GM12878 (cell line): ENCODE data around the gene RELT. TPM values are rescaled to one million over a fixed set of nuclear protein-coding genes. Genes with fewer than 3 reads are reported as not detected.

Experiments used
- ATAC-seq: fragments of 200-7000 bp; cut with Tn5 transposase; 3 replicates; pipeline ENCODE4 v1.9.1; 2020; ENCODE audit warnings: mild to moderate bottlenecking, moderate library complexity
- BruUV-seq: library from RNA; stranded (reverse); fragments of 400-500 nt; replicated peaks from 2 replicates; lab custom pipeline; 2021; lab: Mats Ljungman, UMichigan
- CTCF ChIA-PET: fragments of 300-600 bp; sonication (Branson Sonifier 250); formaldehyde crosslinking; extraction: SDS; loops from one replicate; lab custom pipeline; 2021; ENCODE audit warnings: inconsistent platforms; lab: Yijun Ruan, JAX
- POLR2A ChIA-PET: fragments of 350-600 bp; formaldehyde crosslinking; extraction: SDS; loops from one replicate; lab custom pipeline; 2021; ENCODE audit warnings: inconsistent platforms; lab: Charles Lee
- RAD21 ChIA-PET: fragments of 300-600 bp; sonication (Branson Sonifier 250); formaldehyde crosslinking; loops from one replicate; lab custom pipeline; 2023; ENCODE audit warnings: antibody characterized with exemption; ENCODE audit not compliant: unreplicated experiment; lab: Charles Lee
- SMC1A ChIA-PET: fragments of 300-600 bp; sonication (Branson Sonifier 250); formaldehyde crosslinking; loops from one replicate; lab custom pipeline; 2023; ENCODE audit not compliant: unreplicated experiment, uncharacterized antibody; lab: Charles Lee
- DNase-seq: peaks from one replicate; pipeline ENCODE4 v3.0.0-alpha.2; 2011; ENCODE audit warnings: low read depth, low spot score
- FAIRE-seq: peaks from 3 replicates; lab custom pipeline; 2011; peaks lifted over from hg19 to GRCh38; lab: Jason Lieb, UNC
- H2AFZ ChIP-seq: 2 replicates; pipeline ENCODE4 v1.6.0; 2011; ENCODE audit warnings: low read depth, low read length, control low read depth; ENCODE audit not compliant: control insufficient read depth
- H3K27ac ChIP-seq: 2 replicates; pipeline ENCODE4 v1.5.1; 2011; ENCODE audit warnings: control low read depth; ENCODE audit not compliant: control insufficient read depth, insufficient read depth
- H3K27me3 ChIP-seq, 2 experiments: replicated peaks in 1 of 2; 2 replicates each; pipeline versions ENCODE4 v1.6.0 to v1.6.1; 2011; ENCODE audit warnings: low read length in 1 of 2; ENCODE audit not compliant: control insufficient read depth in 2 of 2, insufficient read depth in 2 of 2
- H3K36me3 ChIP-seq, 2 experiments: 2 replicates each; pipeline ENCODE4 v1.5.1; 2011; ENCODE audit warnings: low read length in 1 of 2; ENCODE audit not compliant: control insufficient read depth in 2 of 2, insufficient read depth in 2 of 2
- H3K4me1 ChIP-seq: 2 replicates; pipeline ENCODE4 v1.6.1; 2011; ENCODE audit warnings: mild to moderate bottlenecking, low read length, moderate library complexity, mixed read lengths; ENCODE audit not compliant: control insufficient read depth, insufficient read depth
- H3K4me2 ChIP-seq: 2 replicates; pipeline ENCODE4 v1.6.0; 2011; ENCODE audit warnings: control low read depth; ENCODE audit not compliant: control insufficient read depth, insufficient read depth
- H3K4me3 ChIP-seq: fragments of 200-600 bp; sonication (generic); 2 replicates; pipeline ENCODE4 v1.5.1; 2016
- H3K79me2 ChIP-seq: 2 replicates; pipeline ENCODE4 v1.6.0; 2011; ENCODE audit warnings: low read length; ENCODE audit not compliant: control insufficient read depth, insufficient read depth
- H3K9ac ChIP-seq: 2 replicates; pipeline ENCODE4 v1.8.0; 2011; ENCODE audit warnings: low read length, control low read depth, mixed read lengths; ENCODE audit not compliant: control insufficient read depth, insufficient read depth
- H3K9me3 ChIP-seq: replicated peaks from 3 replicates; pipeline ENCODE4 v1.5.1; 2011; ENCODE audit warnings: mild to moderate bottlenecking, low read length; ENCODE audit not compliant: control insufficient read depth, insufficient read depth
- H4K20me1 ChIP-seq: 2 replicates; pipeline ENCODE4 v1.6.0; 2011; ENCODE audit not compliant: control insufficient read depth, insufficient read depth
- ATF3 ChIP-seq: IDR thresholded peaks from 2 replicates; pipeline ENCODE4 v1.6.1; 2011; ENCODE audit warnings: low read depth, mild to moderate bottlenecking, low read length, moderate library complexity, borderline replicate concordance; ENCODE audit errors: extremely low read depth
- CTCF ChIP-seq, 3 experiments: IDR thresholded peaks in 2 of 3; conservative IDR thresholded peaks in 1 of 3; 2 replicates each; pipeline ENCODE4 v1.5.1; 2011; ENCODE audit warnings: low read depth in 3 of 3, low read length in 3 of 3, mild to moderate bottlenecking in 3 of 3, control low read depth in 2 of 3, moderate library complexity in 2 of 3, inconsistent platforms in 1 of 3, mixed read lengths in 1 of 3; ENCODE audit not compliant: control insufficient read depth in 2 of 3, insufficient read depth in 1 of 3; ENCODE audit errors: extremely low read depth in 1 of 3
- EED ChIP-seq: sonication (generic); IDR thresholded peaks from 2 replicates; pipeline ENCODE4 v1.6.1; 2016; ENCODE audit warnings: antibody characterized with exemption, low read depth
- EZH2 ChIP-seq: IDR thresholded peaks from 2 replicates; pipeline ENCODE4 v1.6.1; 2012; ENCODE audit warnings: low read depth, mild to moderate bottlenecking, control low read depth, inconsistent platforms, low read length, borderline replicate concordance; ENCODE audit not compliant: control insufficient read depth
- HSF1 ChIP-seq: fragments of 150-350 bp; IDR thresholded peaks from 2 replicates; pipeline ENCODE4 v1.6.1; 2014; ENCODE audit warnings: mild to moderate bottlenecking, low read depth, low read length
- IKZF1 ChIP-seq: fragments of 450-650 bp; conservative IDR thresholded peaks from 2 replicates; pipeline ENCODE4 v1.6.1; 2017; ENCODE audit warnings: antibody characterized with exemption, mild to moderate bottlenecking
- KDM1A ChIP-seq: fragments of 200-600 bp; sonication (generic); IDR thresholded peaks from 2 replicates; pipeline ENCODE4 v1.6.1; 2016; ENCODE audit warnings: borderline replicate concordance
- MTA2 ChIP-seq: fragments of 450-650 bp; IDR thresholded peaks from 2 replicates; pipeline ENCODE4 v1.6.1; 2016; ENCODE audit warnings: low read depth, mild to moderate bottlenecking, moderate library complexity
- MXI1 ChIP-seq: fragments of 150-350 bp; IDR thresholded peaks from 2 replicates; pipeline ENCODE4 v1.6.1; 2011; ENCODE audit warnings: low read depth, mild to moderate bottlenecking, inconsistent platforms, low read length, improper control_type of control experiment
- MYC ChIP-seq: IDR thresholded peaks from 2 replicates; pipeline ENCODE4 v1.6.1; 2011; ENCODE audit warnings: mild to moderate bottlenecking, low read length, moderate library complexity, inconsistent platforms; ENCODE audit not compliant: insufficient read depth, insufficient replicate concordance, insufficient read length, severe bottlenecking
- NBN ChIP-seq: fragments of 450-650 bp; IDR thresholded peaks from 2 replicates; pipeline ENCODE4 v1.6.1; 2016
- PAX8 ChIP-seq: fragments of 450-650 bp; IDR thresholded peaks from 2 replicates; pipeline ENCODE4 v1.6.1; 2017; ENCODE audit warnings: mild to moderate bottlenecking, moderate library complexity
- PKNOX1 ChIP-seq: fragments of 450-650 bp; IDR thresholded peaks from 2 replicates; pipeline ENCODE4 v1.6.1; 2016; ENCODE audit warnings: mild to moderate bottlenecking
- SIX5 ChIP-seq: IDR thresholded peaks from 2 replicates; pipeline ENCODE4 v1.6.1; 2011; ENCODE audit warnings: mild to moderate bottlenecking, low read depth, low read length, moderate library complexity; ENCODE audit not compliant: severe bottlenecking
- SRF ChIP-seq, 2 experiments: IDR thresholded peaks; 2 replicates each; pipeline ENCODE4 v1.6.1; 2011; ENCODE audit warnings: low read depth in 2 of 2, low read length in 2 of 2, mild to moderate bottlenecking in 1 of 2, moderate library complexity in 1 of 2
- ZNF217 ChIP-seq: fragments of 450-650 bp; IDR thresholded peaks from 2 replicates; pipeline ENCODE4 v1.6.1; 2017; ENCODE audit warnings: antibody characterized with exemption, mild to moderate bottlenecking
- ZNF384 ChIP-seq: IDR thresholded peaks from 2 replicates; pipeline ENCODE4 v1.6.1; 2012; ENCODE audit warnings: low read depth, mild to moderate bottlenecking, low read length, improper control_type of control experiment, borderline replicate concordance
- WGBS: methylation state at CpG from one replicate; pipeline ENCODE4 v1.1.6; 2016; ENCODE audit warnings: low lambda C conversion rate; ENCODE audit not compliant: insufficient replicate concordance, insufficient coverage; ENCODE audit errors: missing lambda C conversion rate; 5-methylcytosine and 5-hydroxymethylcytosine counted together
- in situ Hi-C: fragments of 300-500 bp; cut with MboI; formaldehyde crosslinking; loops from 9 replicates; pipeline ENCODE4 v1.14.3; 2018; ENCODE audit warnings: mixed read lengths
- intact Hi-C: fragments of 100-400 bp; cut with micrococcal nuclease; formaldehyde crosslinking; loops from one replicate; pipeline ENCODE4 v1.14.2; 2022; ENCODE audit not compliant: unreplicated experiment
- polyA plus RNA-seq, 11 experiments: library from polyadenylated mRNA; depleted of rRNA in 4 of 11; unstranded in 6 of 11; stranded (reverse) in 5 of 11; fragments of >200 nt; fragmentation: Nextera tagmentation in 4 of 11; fragmentation: Illumina TruSeq in 1 of 11; extraction: Ambion mirVana in 4 of 11; extraction: Trizol in 1 of 11; gene quantifications; 1 replicate in 1 of 11; 2 replicates in 10 of 11; pipeline versions ENCODE4 v1.2.1 to v1.2.3, GENCODE V29; 2011 to 2016; ENCODE audit warnings: inconsistent platforms in 2 of 11, missing spikeins in 2 of 11, low read depth in 1 of 11
- total RNA-seq, 4 experiments: library from RNA; depleted of rRNA in 3 of 4; stranded (reverse); fragments of >200 nt in 3 of 4; fragmentation: Illumina TruSeq in 1 of 4; extraction: Trizol in 1 of 4; gene quantifications; 2 replicates each; pipeline versions ENCODE4 v1.2.1 to v1.2.3, GENCODE V29; 2013 to 2021

The RELT gene
- total and polyA plus RNA-seq, 10 of the 15 experiments (the other 5 are each of a cell fraction or from before 2014, with no cell fraction given), result 1.2 to 28.5 (median 10.8) TPM

- peak; percentile 26; the same call in 1 of the 2 replicates for TF ChIP-seq PKNOX1
- TF ChIP-seq MXI1, result no peak
- TF ChIP-seq KDM1A, result 0 out of 2 replicates have a peak, but pooled peaks have one; percentile 10
- TF ChIP-seq NBN, result 0 out of 2 replicates have a peak, but pooled peaks have one; percentile 47
- no peak for TF ChIP-seq EZH2
- no peak for TF ChIP-seq ATF3
- TF ChIP-seq ZNF384, result no peak
- 0 out of 2 replicates have a peak, but pooled peaks have one; percentile 4 for TF ChIP-seq IKZF1
- peak; percentile 91; the same call in 1 of the 2 replicates for TF ChIP-seq ZNF217
Measured at GRCh38 chr11:73327812-73328364, 48.3 kb upstream of the RELT start (continued).

GRCh38 chr11:73330569-73331093, 45.6 kb upstream of the RELT start:
- H3K4me2 ChIP-seq, result no peak overlapping the region
- no peak overlapping the region for H3K9ac ChIP-seq
- H2AFZ ChIP-seq, result no peak overlapping the region
- POLR2A ChIA-PET, result interaction anchor here (0.5 kb wide), 1 partner anchor 175 kb away, joined by 3 read pairs; no protein-coding TSS in a partner anchor
- H3K36me3 ChIP-seq, result no peaks in the 10 kb centered on the region
- intact Hi-C loops, result no loop called here
- RAD21 ChIA-PET, result interaction anchor here (10.5 kb wide), 1 partner anchor 23 kb away, joined by 115 read pairs; the partner anchor contains the start of gene ARHGEF17
- DNase-seq (no peak), FAIRE-seq (no peak), ATAC-seq (0 out of 3 replicates have a peak, but pooled peaks have one; percentile 8)
- H3K4me1 ChIP-seq, result peaks cover 44% of the 10 kb centered on the region
- no peak overlapping the region for H3K4me3 ChIP-seq
- CTCF ChIA-PET, result interaction anchor here (1.2 to 7.6 kb wide), 5 partner anchors 10 to 145 kb away, joined by 3 to 126 read pairs (median 6); partner anchors contain the start of gene ARHGEF17
- SMC1A ChIA-PET, result interaction anchor here (0.8 to 11.8 kb wide), 2 partner anchors 17 to 24 kb away, joined by 3 to 106 read pairs; partner anchors contain the start of gene ARHGEF17
- H3K9me3 ChIP-seq, result no peaks in the 10 kb centered on the region
- WGBS, result 90% methylated on average over 3 of the region's 3 CpGs
- no peak overlapping the region for H3K27ac ChIP-seq
- no peaks in the 10 kb centered on the region for H3K27me3 ChIP-seq
- no peaks in the 10 kb centered on the region for H4K20me1 ChIP-seq
- no TSS peak for BruUV-seq
- in situ Hi-C loops, result no loop called here
- H3K79me2 ChIP-seq, result no peaks in the 10 kb centered on the region
- no peak for TF ChIP-seq MYC
- no peak for TF ChIP-seq HSF1
- TF ChIP-seq CTCF (IDR thresholded peaks at IDR 0.05 in 2 of 3, conservative IDR thresholded peaks at IDR 0.05 in 1 of 3; ENCODE audit: control insufficient read depth in 2 of 3, extremely low read depth in 1 of 3, insufficient read depth in 1 of 3, low read depth in 3 of 3, low read length in 3 of 3), result peak; percentile 18 to 26 (median 23); a peak in 3 of 6 replicates
- no peak for TF ChIP-seq EED
- no peak for TF ChIP-seq SIX5
- no peak for TF ChIP-seq SRF (IDR thresholded peaks at IDR 0.05; ENCODE audit: low read depth in 2 of 2, low read length in 2 of 2)
- no peak for TF ChIP-seq MTA2
- no peak for TF ChIP-seq PAX8
